NT2/D1 (cell line): Measurements from ENCODE around the gene MRPL40.

ENCODE experiments used
- DNase-seq: peaks from one replicate; pipeline ENCODE4 v3.0.0-alpha.2; 2011; ENCODE audit warnings: low read depth, low spot score
- H3K27me3 ChIP-seq: 2 replicates; pipeline ENCODE4 v1.6.0; 2011; ENCODE audit warnings: mild to moderate bottlenecking; ENCODE audit not compliant: insufficient read length, insufficient read depth
- H3K36me3 ChIP-seq: 2 replicates; pipeline ENCODE4 v1.6.1; 2011; ENCODE audit warnings: mild to moderate bottlenecking, low read length, mixed read lengths; ENCODE audit not compliant: insufficient read depth, insufficient read length
- H3K4me1 ChIP-seq: 2 replicates; pipeline ENCODE4 v1.5.1; 2011; ENCODE audit not compliant: insufficient read depth, insufficient read length
- H3K4me3 ChIP-seq: 2 replicates; pipeline ENCODE4 v1.5.1; 2011; ENCODE audit warnings: low read depth; ENCODE audit not compliant: insufficient read length
- H3K9ac ChIP-seq: 2 replicates; pipeline ENCODE4 v1.6.0; 2011; ENCODE audit warnings: low read depth; ENCODE audit not compliant: insufficient read length
- H3K9me3 ChIP-seq: 2 replicates; pipeline ENCODE4 v1.5.1; 2011; ENCODE audit warnings: mild to moderate bottlenecking, low read length; ENCODE audit not compliant: insufficient read depth
- SUZ12 ChIP-seq: IDR thresholded peaks from 2 replicates; pipeline ENCODE4 v1.6.1; 2011; ENCODE audit not compliant: insufficient read length, insufficient read depth; ENCODE audit errors: extremely low read depth
- YY1 ChIP-seq: IDR thresholded peaks from 2 replicates; pipeline ENCODE4 v1.6.1; 2011; ENCODE audit not compliant: insufficient read length, insufficient read depth
- ZNF274 ChIP-seq: IDR thresholded peaks from 2 replicates; pipeline ENCODE4 v1.6.1; 2011; ENCODE audit warnings: mild to moderate bottlenecking, low read depth, low read length

Gene MRPL40

DNA sequence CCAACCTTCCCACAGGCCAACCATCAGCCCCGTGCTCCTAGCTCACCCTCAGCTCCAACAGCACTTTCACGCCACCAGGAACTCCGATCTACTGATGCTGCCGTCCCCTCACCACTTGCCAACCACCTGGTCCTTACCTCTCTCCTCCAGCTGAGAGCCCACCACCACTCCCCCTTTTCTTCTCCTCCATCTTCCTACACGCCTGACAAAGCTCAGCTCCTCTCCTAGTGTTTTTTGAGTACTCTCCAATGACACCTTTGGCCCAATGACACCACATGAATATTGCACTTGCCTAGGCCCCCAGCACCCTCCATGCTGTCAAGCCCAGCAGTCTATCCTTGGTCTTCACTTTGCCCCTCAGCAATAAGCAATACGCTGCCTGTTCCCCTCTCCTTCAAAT lies 31.5 kb upstream of the MRPL40 start:
- Histone ChIP-seq H3K36me3 (peaks cover 72% of the 10 kb centered on the region), H3K27me3 (no peaks in the 10 kb centered on the region), H3K9me3 (no peaks in the 10 kb centered on the region), H3K9ac (no peak overlapping the region), H3K4me1 (no peaks in the 10 kb centered on the region), H3K4me3 (no peak overlapping the region)
- TF ChIP-seq SUZ12 = no peak
- TF ChIP-seq ZNF274 = no peak
- no peak for TF ChIP-seq YY1
- DNase-seq = no peak

DNA sequence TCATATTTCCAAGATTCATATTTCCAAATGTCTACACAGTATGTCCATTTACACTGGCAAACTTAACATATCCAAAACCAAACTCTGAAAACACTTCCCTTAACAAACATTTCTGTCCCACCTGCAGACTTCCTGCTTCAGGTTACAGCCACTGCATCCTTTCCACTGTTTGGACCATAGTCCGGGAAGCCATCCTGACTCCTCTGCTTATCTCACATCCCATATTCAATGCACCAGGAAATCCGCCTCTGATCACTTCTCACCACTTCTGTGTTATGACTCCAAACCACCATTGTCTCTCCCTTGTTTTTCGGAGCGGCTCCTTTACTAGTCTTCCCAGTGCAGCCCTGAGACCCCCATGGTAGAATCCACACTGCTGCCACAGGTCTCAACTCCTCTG lies 30.9 kb upstream of the MRPL40 start:
- no peak for TF ChIP-seq YY1
- TF ChIP-seq SUZ12 = no peak
- no peak for TF ChIP-seq ZNF274
- Histone ChIP-seq H3K36me3 (peaks cover 73% of the 10 kb centered on the region), H3K9me3 (no peaks in the 10 kb centered on the region), H3K4me1 (no peaks in the 10 kb centered on the region), H3K4me3 (no peak overlapping the region), H3K27me3 (no peaks in the 10 kb centered on the region), H3K9ac (no peak overlapping the region)
- DNase-seq = no peak

DNA sequence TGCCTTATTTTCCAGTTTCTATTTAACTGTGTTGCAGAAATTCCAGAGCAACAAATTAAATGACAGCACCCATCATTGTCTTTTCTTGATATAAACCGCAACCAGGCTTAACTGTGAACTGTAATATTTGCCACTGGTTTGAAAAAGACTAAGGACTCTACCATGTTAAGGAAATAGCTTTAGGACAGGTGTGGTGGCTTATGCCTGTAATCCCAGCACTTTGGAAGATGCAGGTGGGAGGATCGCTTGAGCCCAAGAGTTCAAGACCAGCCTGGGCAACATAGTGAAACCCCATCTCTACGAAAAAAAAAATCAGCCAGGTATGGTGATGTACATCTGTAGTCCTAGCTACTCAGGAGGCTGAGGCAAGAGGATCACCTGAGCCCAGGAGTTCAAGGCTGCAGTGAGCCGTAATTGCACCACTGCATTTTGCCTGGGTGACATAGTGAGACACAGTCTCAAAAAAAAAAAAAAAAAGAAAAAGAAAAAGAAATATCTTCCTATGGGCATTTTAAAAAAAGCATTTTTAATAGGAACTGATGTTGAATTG lies 29.6 kb upstream of the MRPL40 start:
- TF ChIP-seq SUZ12 (no peak), ZNF274 (no peak), YY1 (no peak)
- Histone ChIP-seq H3K9ac (no peak overlapping the region), H3K36me3 (peaks cover 72% of the 10 kb centered on the region), H3K27me3 (no peaks in the 10 kb centered on the region), H3K4me1 (no peaks in the 10 kb centered on the region), H3K9me3 (no peaks in the 10 kb centered on the region), H3K4me3 (no peak overlapping the region)
- no peak for DNase-seq

DNA sequence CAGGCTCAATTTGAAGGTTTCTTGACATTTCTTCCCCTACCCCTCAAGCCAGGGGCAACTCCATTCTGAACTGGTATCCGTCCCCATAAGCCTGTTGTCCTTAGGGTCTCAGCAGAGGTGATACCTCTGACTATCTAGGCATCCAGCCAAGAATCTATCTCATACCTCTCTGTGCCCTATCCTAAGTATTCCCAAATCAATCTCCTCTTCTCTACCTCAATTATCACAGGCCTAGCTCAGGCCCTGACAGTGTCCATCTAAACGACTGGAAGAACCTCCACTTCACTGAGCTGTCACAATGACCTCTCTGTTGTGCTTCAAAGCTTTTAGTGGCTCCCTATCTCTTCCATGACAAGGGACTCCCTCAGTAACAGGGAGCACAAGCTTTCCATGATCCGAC lies 27.7 kb upstream of the MRPL40 start:
- H3K4me3 ChIP-seq = no peak overlapping the region
- no peak for TF ChIP-seq YY1
- TF ChIP-seq ZNF274 = no peak
- TF ChIP-seq SUZ12 = no peak
- no peaks in the 10 kb centered on the region for H3K27me3 ChIP-seq
- no peaks in the 10 kb centered on the region for H3K4me1 ChIP-seq
- H3K36me3 ChIP-seq = peaks cover 76% of the 10 kb centered on the region
- no peak for DNase-seq
- H3K9me3 ChIP-seq = no peaks in the 10 kb centered on the region
- no peak overlapping the region for H3K9ac ChIP-seq

DNA sequence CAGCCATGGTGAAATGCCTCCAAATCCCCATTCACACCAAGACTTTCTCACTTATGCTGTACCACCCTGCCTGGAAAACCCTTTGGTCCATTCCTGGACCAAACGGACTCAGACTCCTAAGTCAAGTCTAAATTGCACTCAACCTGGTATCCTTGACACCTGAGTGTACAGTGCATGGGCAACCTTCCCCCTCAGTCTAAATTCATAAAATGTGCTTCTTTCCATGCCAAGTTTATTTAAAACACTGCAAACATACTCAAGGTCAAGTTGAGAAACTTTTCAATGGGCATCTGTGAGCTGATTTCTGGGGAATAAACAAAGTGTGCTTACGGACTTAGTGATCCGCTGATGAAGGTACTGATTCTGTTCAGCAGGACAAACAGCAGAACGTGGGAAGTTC lies 27.2 kb upstream of the MRPL40 start:
- Histone ChIP-seq H3K36me3 (peaks cover 76% of the 10 kb centered on the region), H3K27me3 (no peaks in the 10 kb centered on the region), H3K9me3 (no peaks in the 10 kb centered on the region), H3K4me1 (no peaks in the 10 kb centered on the region), H3K4me3 (no peak overlapping the region), H3K9ac (no peak overlapping the region)
- TF ChIP-seq ZNF274 (no peak), SUZ12 (no peak), YY1 (no peak)
- DNase-seq = no peak

DNA sequence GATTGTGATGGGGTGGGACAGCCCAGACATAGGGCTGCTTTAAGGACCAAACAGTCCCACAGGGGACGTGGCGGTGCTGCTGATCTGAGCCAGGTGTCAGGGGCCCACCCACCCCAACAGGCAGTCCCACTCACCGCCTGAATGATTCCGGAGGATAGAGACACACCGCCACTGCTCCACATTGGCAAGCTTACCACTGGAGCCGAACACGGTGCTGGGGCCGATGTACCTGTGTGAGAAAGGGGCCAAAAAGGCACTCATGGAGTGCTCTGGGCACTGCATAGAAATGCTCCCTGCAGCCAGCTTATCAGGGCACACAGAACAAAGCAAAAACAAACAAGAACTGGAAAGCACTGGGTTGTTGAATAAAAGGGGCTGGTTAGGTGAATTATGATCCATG lies 26.7 kb upstream of the MRPL40 start:
- no peak overlapping the region for H3K9ac ChIP-seq
- TF ChIP-seq SUZ12 (no peak), ZNF274 (no peak), YY1 (no peak)
- H3K4me3 ChIP-seq = no peak overlapping the region
- H3K27me3 ChIP-seq = no peaks in the 10 kb centered on the region
- no peak for DNase-seq
- H3K4me1 ChIP-seq = no peaks in the 10 kb centered on the region
- no peaks in the 10 kb centered on the region for H3K9me3 ChIP-seq
- peaks cover 76% of the 10 kb centered on the region for H3K36me3 ChIP-seq

DNA sequence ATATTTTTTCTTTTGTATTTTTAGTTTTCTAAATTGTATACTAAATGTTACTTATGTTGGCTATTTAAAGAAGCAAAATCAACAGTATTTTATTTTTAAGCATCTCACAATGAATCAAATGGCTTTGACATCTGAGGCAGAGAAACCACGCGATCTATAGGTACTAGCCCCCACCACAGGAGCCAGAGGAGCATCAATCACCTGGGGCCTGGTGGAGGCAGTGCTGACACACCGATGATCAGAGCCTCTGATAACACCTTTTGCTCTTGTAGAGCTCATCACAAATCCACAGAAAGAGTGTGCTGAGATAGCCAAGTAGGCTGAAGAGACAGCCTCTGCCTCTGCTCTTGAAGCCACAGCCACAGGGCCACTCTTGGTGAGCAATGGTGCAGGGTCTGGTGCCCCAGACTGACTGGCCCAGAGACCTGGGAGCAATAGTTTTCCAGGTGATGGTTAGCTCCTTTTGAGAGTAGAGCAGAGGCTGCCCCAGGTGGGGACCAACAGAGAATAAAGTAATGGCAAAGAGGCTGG lies 26.0 kb upstream of the MRPL40 start:
- Histone ChIP-seq H3K9ac (no peak overlapping the region), H3K27me3 (no peaks in the 10 kb centered on the region), H3K9me3 (no peaks in the 10 kb centered on the region), H3K4me3 (no peak overlapping the region), H3K36me3 (peaks cover 75% of the 10 kb centered on the region), H3K4me1 (no peaks in the 10 kb centered on the region)
- no peak for DNase-seq
- TF ChIP-seq SUZ12 (no peak), ZNF274 (no peak), YY1 (no peak)

DNA sequence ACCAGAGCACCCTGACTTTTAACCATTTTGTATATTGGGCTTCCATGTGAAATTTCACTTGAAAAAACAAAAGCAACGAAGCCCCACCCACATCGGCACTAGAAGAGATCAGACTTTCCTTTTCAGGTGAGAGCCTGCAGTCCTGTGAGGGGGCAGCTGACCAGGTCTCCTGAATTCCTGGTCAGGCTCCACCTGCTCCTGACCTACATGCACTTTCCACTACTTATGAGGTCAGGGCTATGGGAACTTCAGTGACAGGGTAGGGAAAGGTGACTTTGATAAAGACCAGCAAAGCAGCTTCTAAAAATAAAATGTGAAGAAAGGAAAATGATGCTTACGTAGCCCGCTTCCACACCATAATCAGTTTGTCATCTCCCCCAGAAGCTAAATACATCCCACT lies 25.5 kb upstream of the MRPL40 start:
- no peak overlapping the region for H3K4me3 ChIP-seq
- no peaks in the 10 kb centered on the region for H3K4me1 ChIP-seq
- DNase-seq = no peak
- H3K27me3 ChIP-seq = no peaks in the 10 kb centered on the region
- TF ChIP-seq YY1 = no peak
- TF ChIP-seq SUZ12 = no peak
- no peak for TF ChIP-seq ZNF274
- H3K9me3 ChIP-seq = no peaks in the 10 kb centered on the region
- H3K9ac ChIP-seq = no peak overlapping the region
- H3K36me3 ChIP-seq = peaks cover 75% of the 10 kb centered on the region
